ENCODE results near the gene PDZD7.
A peak's percentile ranks its signal among the peaks of the same experiment; 100 is the strongest.
"Not testable (repeated sequence)": the region's sequence is repeated elsewhere in the genome, so short reads cannot be mapped to it uniquely, and the experiment has no call there.

PDZD7 gene

DNA sequence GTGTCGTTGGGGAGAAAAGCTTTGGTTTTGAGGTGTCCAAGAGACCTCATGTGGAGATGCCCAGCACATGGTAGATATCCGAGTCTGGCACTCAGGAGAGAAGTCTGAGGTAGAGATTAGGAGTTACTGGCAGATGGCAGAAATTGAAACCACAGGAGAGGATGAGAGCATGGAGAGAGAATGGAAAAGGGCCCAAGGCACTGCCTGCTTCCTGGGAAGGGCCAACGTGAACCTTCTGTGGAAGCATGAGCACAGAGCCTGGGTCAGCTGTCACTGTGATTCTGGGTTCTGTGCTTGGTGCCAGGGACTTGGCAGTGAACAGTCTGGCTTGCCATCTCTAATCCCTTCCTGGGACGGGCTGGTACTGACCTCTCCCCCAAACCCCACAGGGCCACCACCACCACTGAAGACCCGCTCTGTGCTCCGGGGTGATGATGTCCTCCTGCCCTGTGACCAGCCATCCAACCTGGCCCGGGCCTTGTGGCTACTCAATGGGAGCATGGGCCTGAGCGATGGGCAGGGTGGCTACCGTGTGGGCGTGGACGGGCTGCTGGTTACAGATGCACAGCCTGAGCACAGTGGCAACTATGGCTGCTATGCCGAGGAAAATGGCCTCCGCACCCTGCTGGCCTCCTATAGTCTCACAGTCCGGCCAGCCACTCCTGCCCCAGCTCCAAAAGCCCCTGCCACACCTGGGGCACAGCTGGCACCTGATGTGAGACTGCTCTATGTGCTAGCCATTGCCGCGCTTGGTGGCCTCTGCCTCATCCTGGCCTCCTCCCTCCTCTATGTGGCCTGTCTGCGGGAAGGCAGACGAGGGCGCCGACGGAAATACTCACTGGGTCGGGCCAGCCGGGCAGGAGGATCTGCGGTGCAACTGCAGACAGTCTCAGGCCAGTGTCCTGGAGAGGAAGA is 47.8 kb downstream of the PDZD7 start:
- no peak for DNase-seq (ENCODE audit: low read depth)

DNA sequence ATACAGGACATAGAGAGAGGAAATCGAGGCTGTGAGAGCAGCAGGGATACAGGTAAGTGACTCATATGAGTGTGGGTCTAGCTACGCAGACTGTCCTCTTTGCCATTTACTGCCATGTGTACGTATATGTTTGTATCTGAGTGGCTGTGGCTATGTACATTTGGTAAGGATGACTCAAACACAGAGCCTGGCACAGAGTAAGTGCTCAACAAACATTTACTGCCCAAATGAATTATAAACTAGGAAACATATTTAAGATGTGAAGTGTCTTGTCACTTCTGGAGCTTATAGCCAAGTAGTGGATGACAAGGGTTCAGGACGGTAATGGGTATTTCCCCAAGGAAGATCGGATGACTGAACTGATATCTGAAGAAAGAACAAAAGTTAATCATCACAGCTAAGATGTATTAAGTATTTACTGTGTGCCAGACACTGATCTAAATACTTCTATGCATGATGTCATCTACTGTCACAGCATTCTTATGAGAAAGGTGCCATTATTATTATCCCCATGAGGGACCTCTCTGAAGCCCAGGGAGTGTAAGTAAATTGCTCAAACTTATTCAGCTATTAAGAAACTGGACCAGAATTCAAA is 49.7 kb downstream of the PDZD7 start:
- no peak for DNase-seq (ENCODE audit: low read depth)

DNA sequence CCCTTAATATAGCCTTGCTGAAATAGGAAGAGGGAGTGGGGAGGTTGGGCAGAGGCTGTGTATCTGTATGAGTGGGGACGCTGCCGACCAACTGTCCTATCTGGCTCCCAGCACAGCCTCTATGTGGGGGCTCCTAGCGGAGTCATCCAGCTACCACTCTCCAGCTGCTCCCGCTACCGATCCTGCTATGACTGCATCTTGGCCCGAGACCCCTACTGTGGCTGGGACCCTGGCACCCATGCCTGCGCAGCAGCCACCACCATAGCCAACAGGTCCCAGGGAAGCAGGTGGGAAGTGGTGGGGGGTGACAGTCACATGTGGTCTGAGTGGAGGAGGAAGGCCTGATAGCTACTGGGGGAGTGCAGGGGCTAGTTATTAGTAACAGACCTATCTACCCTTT is 50.2 kb downstream of the PDZD7 start:
- DNase-seq (ENCODE audit: low read depth) = no peak

DNA sequence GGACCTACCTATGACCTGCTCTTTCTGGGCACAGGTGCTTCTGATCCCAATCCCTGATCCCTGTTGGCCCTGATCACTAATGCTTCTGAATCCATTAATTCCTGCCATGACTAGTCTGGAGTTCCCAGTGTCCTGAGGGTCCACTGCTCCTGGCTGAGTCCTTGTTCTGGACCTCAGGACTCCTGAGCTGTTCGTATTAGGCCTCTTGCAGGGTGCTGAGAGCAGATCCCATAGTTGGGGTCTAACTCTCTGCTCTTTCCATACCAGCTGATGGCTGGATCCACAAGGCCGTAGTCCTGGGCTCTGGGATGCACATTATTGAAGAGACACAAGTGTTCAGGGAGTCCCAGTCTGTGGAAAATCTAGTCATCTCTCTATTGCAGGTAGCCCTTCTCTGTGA is 50.6 kb downstream of the PDZD7 start:
- no peak for DNase-seq (ENCODE audit: low read depth)

DNA sequence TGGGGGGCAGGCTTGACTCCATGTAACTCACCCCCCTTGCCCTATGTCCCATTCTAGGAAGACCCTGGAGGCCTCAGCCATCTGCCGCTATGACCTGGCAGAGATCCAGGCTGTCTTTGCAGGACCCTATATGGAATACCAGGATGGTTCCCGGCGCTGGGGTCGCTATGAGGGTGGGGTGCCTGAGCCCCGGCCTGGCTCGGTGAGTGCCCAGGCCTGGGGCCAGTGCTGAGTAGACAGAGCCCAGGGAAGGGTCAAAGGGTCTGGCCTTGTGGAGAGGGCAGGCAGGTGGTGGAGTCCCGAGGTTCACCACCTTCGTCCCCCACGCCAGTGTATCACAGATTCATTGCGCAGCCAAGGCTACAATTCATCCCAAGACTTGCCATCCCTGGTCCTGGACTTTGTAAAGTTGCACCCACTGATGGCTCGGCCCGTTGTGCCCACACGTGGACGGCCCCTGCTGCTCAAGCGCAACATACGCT is 51.1 kb downstream of the PDZD7 start:
- DNase-seq (ENCODE audit: low read depth) = no peak

DNA sequence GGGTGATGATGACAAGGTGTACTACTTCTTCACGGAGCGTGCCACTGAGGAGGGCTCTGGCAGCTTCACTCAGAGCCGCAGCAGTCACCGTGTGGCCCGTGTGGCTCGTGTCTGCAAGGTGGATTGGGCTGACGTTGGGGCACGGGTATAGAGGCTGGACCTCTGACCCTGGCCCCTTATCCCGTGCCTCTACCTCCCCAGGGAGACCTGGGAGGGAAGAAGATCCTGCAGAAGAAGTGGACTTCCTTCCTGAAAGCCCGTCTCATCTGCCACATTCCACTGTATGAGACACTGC is 52.1 kb downstream of the PDZD7 start:
- DNase-seq (ENCODE audit: low read depth) = no peak

DNA sequence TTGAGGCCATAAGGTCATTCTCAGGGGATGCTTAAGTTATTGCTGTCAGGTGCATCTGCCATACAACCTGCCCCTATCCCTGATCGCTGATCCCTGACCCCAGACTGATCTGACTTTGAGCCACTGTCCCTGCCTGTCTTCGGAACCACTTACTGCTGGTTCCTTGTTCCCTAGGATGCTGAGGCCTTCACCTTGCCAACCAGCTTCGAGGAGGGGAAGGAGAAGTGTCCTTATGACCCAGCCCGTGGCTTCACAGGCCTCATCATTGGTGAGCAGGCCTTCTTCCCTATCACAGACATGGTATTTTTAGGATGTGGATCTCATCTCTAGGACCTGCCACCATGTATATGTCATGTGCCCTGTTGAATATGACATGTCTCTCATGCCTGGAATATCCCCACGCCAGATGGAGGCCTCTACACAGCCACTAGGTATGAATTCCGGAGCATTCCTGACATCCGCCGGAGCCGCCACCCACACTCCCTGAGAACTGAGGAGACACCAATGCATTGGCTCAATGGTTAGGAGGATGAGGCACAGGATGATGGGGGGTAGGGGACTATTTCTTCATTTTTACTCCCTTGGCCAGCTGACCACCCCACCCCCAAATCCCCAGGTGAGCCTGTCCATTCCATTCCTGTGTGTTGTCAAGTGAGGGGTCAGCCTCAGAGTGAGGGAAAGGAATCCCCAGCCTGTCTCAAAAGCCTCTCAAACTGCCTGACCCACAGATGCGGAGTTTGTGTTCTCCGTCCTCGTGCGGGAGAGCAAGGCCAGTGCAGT is 52.6 kb downstream of the PDZD7 start:
- no peak for DNase-seq (ENCODE audit: low read depth)

DNA sequence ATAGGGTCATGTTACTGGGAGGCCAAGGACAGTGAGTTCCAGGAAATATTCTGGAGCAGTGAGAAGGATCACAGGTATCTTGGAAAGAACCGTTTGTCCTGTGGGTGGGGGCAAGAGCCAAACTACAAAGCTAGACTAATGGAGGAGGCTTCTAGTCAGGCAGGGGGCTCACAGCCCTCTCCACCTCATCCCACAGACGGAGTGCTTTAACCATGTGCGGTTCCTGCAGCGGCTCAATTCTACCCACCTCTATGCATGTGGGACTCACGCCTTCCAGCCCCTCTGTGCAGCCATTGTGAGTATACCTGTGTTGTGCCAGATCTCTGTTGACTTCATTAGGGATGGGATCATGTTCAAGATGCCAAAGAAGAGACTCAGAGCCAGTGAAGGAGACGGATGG is 53.5 kb downstream of the PDZD7 start:
- no peak for DNase-seq (ENCODE audit: low read depth)

DNA sequence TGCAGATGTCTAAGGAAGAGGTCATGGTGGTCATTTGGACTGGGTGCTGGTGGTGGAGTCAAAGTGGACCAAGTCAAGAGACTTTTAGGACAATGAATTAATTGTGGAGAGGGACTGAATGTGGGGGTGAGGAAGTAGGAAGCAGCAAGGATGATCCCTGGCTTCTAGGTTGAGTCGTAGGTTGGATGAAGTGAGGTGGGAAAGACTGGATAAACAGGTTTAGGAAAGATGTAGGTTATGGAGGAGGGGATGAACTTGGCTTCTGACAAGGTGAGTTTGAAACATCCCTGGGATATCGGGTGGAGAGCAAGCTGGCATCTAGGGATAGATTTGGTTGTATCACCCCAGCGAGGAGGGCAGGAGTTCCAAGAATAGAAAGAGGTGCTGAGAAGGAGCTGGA is 54.0 kb downstream of the PDZD7 start:
- no peak for DNase-seq (ENCODE audit: low read depth)

DNA sequence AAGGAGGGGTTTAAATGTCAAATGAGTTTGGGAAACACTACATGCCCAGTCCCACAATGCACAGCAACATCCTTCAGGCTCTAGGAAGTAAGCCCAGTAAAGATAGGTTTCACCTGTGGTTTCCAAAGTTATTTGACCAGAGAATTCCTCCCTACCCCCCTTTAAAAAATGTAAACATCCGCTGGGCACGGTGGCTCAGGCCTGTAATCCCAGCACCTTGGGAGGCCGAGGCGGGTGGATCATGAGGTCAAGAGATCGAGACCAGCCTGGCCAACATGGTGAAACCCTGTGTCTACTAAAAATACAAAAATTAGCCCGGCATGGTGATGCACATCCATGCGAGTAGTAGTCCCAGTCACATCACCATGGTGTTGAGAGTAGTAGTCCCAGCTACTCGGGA is 55.5 kb downstream of the PDZD7 start:
- not testable (repeated sequence) for DNase-seq (ENCODE audit: low read depth)

DNA sequence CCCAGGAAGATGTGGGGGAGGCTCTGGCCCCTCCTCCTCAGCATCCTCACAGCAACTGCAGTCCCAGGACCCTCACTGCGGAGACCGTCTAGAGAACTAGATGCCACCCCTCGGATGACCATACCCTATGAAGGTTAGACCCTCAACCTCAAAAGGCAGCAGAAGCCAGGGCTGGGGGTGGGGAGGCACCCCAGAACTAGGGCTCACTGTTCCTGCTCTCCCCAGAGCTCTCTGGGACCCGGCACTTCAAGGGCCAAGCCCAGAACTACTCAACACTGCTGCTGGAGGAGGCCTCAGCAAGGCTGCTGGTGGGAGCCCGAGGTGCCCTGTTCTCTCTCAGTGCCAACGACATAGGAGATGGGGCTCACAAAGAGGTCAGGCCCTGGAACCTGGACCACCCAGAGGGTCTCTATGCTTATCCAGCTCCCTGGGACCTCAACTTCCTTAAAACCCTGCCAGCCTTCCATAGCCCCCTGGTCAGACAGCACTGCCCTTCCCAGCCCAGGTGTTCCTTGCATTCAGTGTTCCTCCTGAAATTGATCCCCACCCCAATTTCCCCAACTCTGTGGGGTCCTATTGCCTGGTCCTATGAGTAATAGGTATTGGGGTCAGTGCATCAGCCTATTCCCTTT is 57.9 kb downstream of the PDZD7 start:
- DNase-seq (ENCODE audit: low read depth) = no peak

DNA sequence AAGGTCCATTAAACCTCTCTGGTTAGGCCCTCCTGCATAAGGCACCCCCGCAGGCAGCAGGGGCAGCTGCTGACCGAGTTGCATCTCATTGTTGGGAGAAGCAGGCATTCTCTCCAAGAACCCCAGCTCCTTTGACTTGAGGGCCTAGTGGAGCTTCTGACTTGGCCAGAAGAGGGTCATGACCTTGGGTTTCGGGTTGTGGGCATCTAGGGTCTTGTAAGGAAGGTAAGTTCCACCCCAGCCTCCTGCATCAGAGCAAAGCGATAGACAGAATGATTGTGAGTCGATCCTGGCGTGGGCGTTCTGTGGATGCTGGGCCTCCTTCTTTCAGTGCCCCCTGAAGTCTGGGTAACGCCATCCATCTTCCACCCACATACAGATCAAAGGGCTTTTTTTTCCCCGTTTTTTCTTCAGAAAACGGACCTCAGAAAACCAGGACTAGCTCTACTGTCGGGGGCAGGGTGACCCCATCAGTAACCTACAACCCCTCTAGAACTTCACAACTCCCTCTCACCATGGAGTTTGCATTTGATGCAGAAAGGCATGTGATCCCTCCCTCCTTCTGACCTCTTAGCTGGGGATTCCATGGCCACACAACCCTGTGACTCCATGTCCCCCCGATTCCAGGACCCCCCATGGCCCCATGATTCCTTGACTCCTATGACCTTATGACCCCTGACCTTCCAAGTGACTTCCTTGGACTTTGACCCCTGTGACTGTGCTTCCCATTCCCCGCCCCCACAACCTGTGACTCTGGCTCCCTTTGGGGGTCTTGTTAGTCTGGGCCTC is 58.6 kb downstream of the PDZD7 start:
- no peak for DNase-seq (ENCODE audit: low read depth)

DNA sequence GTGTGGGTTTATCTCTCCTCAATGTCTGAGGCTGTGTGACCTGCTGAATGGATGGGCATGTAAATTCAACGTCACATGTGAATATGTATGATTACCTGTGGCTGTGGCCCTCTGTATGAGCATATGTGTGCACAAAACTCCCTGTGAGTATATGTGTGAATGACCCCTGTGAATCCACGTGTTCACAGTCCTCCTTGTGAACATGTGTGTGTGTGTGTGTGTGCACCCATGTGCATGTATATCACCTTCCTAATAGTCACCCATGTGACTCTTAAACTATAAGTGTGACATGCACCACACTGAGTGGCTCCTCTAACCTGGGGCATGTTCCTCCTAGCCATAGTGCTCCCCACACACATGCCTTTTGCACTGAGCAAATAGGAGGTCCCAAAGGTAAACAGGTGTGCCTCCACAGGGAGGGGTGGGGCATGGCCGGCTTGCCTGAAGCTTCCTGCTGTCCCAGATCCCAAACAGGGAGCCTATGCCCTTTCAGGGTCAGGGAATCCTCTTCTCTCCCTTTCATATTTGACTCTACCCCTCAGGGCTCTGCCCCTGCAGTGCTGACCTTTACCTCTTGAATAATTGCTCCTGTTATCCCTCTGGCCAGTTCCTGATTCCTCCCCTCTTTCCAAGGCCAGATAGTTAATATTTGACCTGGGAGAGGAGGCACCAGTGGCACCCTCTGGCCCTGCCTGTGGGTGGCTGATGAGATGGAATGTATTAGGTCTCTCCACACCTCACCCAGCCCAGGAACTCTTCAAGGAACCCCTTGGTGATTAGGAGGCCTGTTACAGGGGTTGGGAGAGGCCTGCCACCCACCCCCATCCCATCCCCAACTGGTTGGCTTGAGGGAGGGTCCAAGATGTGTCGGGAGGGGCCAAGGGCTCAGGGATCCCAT is 59.8 kb downstream of the PDZD7 start:
- no peak for DNase-seq (ENCODE audit: low read depth)

DNA sequence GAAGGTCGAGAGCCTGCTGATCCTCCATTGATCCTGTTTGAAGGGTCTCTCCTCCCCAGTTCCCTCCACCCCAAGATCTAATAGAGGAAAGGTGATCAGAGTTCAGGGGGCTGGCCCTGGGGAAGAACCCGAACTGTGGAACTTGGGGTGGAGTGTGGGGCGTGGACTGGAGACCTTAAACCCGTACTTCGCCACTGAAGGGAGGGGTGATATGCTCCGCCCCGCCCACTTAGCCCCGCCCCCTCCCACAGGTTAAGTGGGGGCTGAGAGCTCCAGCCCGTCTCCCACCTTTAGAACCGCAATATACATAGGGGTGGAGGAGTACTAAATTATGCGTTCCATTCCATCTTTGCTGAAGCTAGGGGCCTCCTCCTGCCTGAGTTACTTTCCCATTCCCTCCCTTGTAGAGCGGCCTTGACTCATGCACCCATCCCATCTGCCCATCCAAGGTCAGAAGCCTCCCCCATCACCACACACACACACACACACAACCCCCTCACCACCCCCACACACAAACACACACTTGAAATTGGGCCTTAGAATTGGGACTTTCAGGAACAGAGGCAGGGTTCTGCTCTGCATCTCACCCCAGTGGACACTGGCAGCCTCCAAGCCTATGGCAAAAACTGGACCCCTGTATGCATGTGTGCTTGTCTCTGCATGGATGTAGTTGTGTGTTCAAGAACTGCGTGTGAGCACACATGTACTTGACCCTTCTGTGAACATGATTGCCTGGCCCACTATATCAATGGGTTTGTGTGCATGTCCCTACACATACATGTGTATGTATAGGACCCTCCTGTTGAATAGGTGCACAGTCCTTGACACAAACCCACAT is 60.6 kb downstream of the PDZD7 start:
- no peak for DNase-seq (ENCODE audit: low read depth)

DNA sequence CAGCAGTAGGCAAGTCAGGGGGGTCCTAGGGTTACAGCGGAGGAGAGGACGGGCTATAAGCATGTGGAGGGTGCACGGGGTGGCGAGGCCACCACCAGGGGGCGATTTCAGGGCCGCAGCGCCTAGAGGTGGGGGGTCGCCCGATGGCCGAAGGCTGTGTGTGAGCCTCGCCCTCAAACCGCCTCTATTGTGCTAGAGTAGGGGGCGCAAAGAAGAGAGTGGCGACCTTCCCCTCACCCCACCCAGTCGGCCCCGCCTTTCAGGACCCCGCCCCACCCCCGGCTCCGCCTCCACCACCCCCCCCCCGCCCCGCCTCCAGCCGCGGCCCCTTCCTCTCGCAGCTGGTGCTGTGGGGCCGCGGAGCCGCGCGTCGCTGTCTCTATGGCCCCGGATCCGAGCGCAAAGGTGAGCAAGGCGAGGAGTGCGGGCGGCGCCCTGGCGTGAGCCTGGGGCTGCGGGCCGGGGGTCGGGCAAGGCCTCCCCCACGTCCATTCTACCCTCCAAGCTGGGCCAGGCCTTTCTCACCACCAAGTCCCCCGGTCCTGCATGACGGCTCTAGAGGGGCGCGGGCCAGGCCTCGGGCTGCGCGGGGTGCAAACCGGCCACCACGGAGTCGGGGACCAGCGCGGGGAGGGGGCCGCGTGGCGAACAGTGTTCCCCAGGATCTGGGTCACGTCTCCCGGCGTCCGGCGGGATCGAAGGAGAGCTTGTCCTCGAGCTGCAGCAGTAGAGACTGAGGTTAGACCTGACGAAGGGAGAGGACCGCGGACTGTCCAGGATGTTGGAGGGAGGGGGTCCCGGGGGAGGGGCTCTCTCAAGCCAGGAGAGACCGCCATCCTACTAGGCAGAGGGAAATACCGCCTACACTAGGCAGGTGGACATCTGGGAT is 61.5 kb downstream of the PDZD7 start, which contains the start of gene SEMA4G:
TSS of gene SEMA4G (plus strand) at position 318 of the 889 bp plus-strand sequence. CDS start 3,409 bp downstream, outside the sequence.
- DNase-seq (ENCODE audit: low read depth) = peak; percentile 40

DNA sequence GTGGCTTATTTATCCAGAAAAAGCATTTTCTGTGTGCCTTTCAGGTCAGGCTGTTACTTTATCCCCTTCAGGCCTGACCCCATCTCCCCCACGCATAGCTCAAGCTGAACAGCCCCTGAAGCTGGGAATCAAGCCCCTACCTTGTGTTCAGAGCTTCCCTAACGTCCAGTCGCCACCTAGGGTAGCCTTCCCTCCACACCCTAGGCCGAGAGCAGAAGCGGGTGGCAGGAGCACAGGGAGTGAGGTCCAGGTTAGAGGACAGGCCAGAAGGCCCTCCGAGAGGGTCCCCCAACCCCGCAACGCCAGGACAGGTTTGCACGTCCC is 62.1 kb downstream of the PDZD7 start:
- no peak for DNase-seq (ENCODE audit: low read depth)

DNA sequence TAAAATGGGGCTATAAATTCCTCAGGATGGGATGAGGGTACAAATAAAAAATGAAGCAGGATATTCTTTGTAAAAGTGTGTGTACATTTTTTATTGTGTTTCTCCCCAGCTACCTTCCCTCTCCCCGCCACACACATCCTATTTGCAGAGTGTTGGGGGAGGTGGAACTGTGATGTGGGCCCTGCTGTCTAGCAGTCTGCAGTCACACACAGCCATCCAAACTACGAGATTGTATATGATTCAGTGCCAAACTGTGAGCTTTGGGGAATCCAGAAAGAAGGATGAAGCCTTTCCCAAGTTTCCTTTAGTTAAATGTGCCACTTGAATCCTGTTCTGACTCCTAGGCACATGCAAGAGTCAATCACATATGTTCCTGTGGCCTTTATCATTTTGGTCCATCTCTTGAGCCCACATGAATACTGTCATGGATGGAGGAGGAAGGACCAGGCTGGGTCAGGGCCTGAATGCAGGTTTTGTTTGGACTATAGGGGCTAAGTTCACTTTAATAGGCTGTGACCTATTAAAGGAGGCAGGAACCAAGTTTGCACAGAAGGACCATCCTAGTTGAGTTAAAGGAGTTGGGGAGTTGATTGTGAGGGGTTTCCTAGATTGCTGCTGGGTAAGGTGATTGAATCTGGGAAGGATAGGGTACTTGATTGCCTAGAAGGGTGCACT is 62.7 kb downstream of the PDZD7 start:
- DNase-seq (ENCODE audit: low read depth) = no peak

DNA sequence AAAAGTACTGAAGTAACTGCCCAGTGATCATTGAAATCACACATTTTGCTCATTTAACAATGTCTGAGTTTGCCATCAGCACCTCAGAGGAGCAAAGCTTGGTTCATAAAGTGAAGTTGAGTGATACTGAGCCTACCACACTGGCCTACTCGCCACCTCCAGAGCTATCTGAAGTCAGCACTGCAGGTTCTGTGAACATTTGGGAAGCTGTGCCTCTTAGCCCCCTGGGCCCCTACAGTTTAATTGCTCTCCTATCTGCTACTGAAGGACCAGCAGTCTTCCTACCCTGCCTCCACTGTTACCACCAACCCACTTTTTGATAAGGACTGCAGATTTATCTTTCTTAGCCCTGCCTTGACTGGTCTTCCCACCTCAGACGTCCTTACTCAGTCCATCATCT is 63.6 kb downstream of the PDZD7 start:
- DNase-seq (ENCODE audit: low read depth) = no peak
